HG03108 (cell line): ENCODE data around the gene SPINT1.

Experiments
- ATAC-seq: cut with Tn5 transposase; IDR thresholded peaks from one replicate; pipeline ENCODE4 v1.9.1; 2021; ENCODE audit warnings: moderate library complexity; ENCODE audit not compliant: unreplicated experiment

SPINT1 gene

DNA sequence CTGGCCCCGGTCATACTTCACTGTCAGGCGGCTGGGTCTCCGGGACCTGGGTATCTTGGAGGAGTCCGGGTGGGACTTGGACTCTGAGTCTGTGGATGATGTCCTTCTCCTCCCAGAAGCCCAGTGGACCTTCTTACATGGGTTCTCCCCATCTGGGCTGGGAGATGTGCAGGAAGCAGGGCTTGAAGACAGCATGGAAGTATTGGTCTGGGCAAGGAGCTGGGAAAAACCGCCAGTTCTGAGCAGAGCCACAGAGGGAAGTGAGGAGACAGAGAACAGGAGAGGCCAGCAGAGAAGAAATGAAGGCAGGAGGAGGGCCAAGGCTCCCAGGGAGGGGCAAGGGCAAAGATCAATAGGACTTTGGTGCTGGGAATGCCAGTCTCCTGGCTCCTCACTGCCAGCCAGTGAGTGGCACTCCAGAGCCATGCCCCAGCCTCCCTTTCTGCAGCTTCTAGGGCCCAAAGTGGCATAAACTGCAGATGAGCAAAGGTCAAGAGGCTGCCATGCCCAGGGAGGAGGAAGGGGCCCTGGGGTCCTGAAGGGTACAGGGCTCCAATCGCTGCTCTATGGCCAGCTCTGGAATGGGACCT, 15.3 kb upstream of the SPINT1 start, which contains the start of gene PPP1R14D:
Gene PPP1R14D, minus strand, starts transcription at position 262 of the 590 bp plus-strand sequence. Its CDS starts 67 bp downstream, at position 195.
- no peak for ATAC-seq

DNA sequence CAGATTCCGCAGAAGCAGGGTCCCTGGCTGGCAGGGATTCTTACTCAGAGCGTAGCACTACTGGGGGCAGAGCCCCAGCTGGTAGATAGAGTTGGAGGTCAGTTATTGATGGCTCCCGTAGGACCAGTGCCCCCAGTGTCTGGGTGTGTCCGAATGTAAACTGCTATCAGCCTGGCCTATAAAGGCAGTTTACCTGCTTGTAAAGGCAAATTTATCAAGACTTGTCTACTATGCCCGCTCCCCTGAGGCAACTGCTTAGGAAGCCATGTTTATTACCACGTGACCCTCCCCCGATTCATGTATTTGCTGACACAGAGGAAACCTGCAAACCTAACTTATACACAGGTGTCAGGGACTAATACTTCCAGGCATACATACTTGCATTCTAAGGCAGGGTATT, 14.7 kb upstream of the SPINT1 start:
- no peak for ATAC-seq

DNA sequence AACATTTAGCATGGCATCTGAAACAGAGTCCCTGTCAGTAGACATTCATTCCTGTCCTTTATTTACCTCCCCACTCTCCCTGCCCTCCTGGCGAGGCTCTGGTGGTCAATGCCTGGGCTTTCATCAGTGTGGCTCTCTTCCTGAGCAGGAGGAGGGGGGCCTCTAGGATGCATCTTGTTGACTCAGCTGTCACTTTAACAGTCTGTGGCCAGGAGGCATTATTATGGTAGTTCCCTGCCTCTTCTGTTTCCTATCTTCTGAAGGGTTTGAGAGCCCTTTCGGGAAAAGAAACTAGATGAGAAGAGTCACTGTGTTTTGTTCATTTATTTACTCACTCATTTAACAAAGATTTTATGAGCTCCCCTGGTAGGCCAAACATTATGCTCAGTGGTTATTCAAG, 13.0 kb upstream of the SPINT1 start:
- no peak for ATAC-seq

DNA sequence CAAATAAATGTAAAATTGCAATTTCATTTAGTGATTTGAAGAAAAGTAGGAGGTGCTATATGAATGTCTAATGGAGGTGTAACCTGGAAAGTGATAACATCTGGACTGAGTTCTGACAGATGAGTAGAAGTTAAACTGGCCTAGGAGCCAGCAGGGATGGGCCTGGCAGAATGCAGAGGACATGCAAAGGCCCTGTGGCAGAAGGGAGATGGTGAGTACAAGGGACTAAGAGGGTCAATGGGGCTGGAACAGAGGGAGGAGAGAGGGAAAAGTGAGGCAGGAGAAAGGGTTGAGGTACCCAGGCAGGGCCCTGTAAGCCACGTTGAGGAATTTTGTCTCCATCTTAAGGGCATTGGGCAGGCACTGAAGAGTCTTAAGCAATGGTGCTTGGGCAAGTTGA, 12.0 kb upstream of the SPINT1 start:
- ATAC-seq: no peak

DNA sequence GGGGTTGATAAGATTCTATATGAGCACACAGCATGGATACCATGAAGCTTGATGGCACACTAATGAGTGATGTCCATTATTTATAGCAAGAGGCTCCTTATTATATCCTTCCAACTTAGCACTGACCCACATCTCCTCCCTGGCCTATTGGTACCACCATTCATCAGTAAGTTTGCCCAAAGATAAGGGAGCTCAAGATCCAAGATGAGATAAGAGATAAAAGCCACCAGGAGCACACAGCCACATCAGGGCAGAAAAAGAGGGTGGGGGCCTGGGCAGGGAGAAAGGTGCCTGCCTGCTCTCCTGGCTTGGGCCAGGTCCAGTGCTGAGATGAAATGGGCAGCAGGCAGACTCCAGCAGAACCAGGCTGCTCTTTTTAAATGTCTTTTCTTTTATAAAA, 10.9 kb upstream of the SPINT1 start:
- no peak for ATAC-seq

DNA sequence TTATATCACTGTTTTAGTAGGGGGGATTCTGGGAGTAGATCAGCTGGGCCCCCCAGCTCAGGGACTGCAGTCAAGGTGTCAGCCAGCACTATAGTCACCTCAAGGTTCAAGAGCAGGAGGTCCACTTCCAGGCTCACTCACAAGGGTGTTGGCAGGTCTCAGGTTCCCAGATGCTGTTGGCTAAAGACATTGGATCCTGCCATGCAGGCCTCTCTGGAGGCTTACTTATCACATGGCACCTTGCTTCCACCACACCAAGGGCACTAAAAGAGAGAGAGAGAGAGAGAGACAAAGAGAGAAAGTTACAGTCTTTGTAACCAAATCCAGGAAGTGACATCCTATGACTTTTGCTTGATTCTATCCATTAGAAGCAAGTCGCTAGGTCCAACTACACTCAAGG, 7.8 kb upstream of the SPINT1 start:
- no peak for ATAC-seq

DNA sequence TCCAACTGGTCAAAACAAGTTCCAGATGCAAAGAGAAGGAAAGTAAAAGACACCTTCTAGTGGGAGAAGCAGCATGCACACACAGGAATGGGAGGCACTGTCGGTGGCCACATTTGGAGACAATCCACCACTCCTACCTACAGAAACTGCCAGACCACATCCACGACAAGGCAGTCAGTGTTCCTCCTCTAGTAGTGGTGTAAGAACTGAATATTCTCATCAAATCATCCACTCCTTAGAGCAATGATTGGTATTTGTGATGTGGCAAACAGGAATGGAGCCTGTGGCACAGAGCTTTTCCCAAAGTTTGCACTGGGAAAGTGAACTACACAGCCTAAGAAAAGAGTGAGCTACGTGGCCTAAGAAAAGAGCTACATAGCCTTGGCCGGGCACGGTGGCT, 5.1 kb upstream of the SPINT1 start:
- no peak for ATAC-seq

DNA sequence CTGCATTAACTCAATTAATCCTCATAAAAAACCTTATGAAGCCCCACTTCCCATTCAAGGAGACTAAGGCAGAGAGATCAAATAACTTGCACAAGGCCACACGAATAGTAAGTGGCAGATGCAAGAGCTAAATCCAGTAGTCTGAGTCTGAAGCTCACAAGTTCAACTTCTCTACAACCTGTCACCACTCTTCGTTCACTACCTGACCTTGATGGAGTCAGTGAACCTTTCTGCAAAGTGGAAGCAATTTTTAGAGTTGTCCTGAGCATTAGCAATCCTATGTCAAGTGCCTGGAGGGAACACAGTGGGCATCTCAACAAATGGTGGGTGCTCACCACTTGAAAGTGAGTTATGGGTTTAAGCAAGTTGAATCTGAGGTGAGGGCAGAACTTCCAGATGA, 2.1 kb upstream of the SPINT1 start:
- no peak for ATAC-seq

DNA sequence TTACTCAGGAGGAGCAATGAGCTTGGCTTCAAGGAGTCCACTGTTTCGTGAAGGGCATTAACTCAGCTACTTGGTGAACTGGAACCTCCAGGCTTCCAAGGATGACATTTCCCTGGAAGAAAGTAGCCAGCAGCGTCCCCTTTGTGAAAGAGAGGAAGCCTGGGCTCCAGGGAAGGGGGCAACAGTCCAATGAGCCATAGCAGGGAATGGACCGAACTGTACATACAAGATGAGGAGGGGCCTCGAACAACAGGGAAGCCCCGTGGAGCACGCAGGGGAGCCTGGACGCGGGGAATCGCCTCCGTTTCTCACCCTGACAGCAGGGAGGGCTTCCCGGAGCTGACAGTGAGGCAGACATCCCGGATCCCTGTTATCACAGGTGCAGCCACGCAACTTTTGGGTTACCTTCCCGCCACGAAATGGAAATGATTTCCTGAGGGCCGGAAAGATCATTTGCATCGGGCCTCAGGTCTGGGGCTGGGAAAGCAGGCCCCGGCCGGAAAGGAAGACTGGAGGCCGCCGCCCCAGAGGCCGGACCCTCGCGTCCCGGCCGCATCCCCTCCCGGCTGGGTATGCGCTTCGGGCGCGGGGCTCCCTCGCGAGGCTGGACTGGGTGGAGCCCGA, 475 bp upstream of the SPINT1 start:
- ATAC-seq: no peak

DNA sequence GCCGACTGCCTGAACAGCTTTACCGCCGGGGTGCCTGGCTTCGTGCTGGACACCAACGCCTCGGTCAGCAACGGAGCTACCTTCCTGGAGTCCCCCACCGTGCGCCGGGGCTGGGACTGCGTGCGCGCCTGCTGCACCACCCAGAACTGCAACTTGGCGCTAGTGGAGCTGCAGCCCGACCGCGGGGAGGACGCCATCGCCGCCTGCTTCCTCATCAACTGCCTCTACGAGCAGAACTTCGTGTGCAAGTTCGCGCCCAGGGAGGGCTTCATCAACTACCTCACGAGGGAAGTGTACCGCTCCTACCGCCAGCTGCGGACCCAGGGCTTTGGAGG, 815 bp downstream of the SPINT1 start:
- ATAC-seq: no peak

DNA sequence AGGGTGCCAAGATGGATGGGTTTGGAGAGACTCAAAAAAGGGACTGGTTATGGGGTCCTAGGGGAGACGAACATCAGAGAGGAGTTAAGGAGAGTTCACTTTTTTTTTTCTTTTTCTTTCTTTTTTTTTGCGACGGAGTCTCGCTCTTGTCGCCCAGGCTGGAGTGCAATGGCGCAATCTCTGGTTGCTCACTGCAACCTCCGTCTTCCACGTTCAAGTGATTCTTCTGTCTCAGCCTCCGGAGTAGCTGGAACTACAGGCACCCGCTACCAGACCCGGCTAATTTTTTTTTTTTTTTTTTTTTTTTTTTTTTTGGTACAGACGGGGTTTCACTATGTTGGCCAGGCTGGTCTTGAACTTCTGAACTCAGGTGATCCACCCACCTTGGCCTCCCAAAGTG, 1.2 kb downstream of the SPINT1 start:
- no peak for ATAC-seq

DNA sequence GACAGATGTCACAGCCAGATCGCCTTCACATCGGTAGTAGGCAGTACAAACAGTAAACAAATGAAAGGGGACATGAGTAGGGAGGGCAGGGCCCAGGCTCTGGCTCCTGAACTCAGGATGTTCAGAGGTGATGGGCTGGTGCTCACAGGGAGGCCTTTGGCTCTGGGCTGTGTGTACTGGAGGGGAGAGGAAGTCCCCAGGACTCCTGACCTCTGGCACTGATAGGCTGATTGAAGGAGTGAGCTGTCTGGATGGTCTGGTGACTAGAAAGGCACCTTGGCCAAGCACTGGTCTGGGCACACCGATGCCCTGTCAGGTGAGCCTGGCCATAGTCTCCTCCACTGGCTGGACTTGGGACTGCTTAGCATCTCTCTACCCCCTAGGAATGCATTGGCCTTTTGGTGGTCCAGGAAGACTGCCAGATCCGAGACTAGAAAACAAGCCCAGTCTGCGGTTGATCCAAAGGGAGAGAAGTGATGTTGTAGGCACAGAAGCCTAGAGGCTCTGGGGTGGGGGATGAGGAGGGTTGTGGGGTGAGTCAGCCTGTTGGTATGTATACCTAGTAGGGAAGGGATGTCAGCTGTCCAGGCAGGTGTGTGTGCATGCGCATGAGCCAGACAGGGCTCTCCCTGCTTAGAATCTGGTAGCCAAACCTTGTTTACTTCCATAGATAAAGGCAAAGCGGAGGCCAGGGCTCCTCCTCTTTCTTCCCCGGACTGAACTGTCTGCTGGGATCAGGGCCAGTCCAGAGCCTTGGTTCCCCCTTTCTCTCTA, 1.9 kb downstream of the SPINT1 start:
- ATAC-seq: no peak

DNA sequence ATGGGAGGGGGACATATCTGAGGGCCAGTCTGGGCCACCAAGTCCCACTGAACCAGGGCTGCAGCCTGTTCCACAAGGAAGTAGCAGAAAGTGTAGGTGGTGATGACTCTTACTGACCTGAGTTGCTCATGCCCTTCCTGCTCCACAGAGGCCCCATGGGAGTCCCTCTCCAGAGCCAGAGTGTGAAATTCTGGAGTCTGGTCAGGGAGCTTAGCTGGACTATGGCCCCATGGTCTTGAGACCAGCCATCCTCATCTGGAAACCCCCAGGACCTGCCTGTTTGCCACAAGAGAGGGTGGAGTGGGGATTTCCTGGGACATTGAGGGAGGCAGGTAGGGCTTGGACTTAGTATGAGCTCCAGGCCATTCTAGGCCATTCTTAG, 3.0 kb downstream of the SPINT1 start:
- ATAC-seq: no peak

DNA sequence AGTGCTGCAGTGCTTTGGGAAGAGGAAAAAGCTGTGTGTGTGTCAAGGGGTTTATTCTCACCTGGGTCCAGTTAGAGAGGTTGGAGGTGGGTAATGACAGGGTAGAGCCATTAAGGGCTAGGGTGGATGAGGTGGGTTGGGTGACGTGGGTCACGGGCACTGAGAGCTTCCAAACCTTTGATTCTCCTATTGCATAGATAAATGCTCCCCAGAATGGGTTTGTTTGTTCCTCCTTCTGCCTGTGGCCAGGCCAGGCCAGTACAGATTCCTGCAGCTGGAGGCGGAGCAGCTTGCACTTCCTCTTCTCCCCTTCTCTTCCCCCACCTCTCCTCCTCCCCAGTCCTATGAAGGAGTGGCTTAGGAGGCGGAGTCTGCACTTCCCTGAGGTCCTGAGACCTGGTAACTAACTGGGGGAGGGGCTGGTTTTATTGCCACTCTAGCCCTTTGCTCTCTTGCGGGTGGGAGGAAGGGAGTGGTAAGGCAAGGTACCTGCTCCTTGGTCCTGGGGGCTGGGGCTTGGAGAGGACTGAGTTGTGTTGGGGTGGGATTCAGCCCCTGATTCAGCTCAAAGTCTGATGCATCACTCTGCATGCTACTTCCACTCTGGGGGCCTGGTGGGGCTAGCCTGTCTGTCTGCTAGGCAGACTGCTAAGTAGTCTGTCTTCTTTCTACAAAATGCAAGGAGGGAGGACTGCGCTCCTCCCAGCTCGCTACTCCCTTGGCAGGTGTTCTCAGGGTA, 3.5 kb downstream of the SPINT1 start:
- ATAC-seq: peak; percentile 58

DNA sequence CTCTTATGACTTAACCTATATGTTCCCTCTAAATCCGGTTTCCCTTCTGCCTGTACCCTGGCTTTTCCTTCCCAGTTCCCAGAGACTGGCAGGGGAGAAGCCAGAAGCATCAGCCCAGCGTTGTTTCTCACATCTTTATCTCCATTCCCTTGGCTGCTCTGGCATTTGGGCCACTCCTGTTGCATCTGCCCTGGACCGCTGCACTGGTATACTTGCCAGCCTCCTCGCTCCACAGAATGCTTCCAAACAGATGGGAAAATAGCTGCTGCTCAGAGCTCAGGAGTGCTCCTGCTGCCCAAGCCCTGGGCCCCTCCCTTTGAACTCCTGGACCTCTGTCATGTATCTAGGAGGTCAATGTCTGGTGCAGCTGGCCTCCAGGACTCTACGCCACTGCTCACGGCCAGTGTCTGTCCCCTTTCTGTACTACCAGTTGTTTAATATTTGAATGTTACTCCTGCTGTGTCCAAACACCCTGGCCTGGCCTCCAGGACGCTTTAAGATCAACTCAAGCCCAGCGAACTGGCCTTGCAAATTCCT, 6.8 kb downstream of the SPINT1 start:
- ATAC-seq: no peak

DNA sequence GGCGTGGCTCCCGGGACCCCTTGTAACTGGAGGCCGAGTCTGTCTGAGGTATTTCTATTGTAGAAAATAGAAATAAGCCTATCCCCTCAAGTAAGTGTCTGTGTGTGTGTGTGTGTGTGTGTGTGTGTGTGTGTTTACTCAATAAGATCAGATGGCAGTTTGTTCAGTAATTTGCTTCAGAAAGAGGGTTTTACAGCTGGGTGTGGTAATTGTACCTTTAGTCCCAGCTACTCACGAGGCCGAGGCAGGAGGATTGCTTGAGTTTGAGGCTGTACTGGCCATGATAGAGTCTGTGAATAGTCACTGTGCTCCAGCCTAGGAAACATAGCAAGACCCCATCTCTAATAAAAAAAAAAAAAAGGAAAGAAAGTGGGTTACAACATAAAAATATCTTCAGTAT, 8.7 kb downstream of the SPINT1 start:
- ATAC-seq: no peak

DNA sequence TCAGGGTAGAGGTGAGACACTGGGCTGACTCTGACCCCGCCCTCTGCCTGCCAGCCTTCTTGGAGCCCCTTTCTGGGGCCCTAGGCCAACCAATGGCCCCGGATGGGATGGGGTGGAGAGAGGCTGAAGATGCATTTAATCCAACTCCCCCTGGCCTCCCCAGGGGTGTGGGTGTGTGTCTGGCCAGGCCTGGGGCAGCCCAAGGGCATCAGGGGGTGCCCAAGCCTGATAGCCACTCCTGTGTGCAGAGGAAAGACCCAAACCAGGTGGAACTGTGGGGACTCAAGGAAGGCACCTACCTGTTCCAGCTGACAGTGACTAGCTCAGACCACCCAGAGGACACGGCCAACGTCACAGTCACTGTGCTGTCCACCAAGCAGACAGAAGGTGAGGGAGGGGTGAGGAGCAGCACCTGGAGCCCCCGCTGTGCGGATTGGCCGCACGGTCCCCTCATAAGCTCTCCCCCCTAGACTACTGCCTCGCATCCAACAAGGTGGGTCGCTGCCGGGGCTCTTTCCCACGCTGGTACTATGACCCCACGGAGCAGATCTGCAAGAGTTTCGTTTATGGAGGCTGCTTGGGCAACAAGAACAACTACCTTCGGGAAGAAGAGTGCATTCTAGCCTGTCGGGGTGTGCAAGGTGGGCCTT, 9.5 kb downstream of the SPINT1 start:
- ATAC-seq: no peak

DNA sequence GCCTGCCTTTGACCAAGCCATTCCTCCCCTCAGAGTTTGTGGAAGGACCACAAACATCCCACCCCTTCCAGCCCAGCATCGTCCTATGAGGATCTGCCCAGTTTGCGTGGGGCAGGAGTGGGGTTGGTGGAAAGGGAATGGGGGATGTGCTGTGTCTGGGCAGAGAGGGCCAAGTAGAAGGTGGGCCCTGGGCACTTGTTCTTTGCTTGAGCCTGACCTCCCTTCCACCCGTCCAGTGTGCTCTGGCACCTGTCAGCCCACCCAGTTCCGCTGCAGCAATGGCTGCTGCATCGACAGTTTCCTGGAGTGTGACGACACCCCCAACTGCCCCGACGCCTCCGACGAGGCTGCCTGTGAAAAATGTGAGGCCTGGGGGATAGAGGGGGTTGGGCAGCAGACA, 10.3 kb downstream of the SPINT1 start:
- ATAC-seq: no peak

DNA sequence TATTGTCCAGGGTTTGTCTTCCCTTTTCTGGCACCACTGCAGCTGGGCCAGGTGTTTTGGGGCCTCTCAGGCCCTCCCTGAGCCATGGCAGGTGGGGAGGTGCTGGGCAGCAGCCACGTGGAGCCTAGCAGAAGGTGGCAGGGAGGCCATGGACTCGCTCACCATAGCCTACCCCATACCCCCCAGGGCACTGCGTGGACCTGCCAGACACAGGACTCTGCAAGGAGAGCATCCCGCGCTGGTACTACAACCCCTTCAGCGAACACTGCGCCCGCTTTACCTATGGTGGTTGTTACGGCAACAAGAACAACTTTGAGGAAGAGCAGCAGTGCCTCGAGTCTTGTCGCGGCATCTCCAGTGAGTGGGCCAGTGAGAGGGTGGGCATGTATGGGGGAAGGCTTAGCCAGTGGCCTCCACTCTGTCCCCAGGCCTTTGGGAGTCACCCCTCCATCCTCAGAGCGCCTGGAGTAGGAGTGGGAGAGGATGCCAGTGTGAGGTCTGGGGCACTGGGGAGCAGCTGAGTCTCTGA, 11.9 kb downstream of the SPINT1 start:
- no peak for ATAC-seq

DNA sequence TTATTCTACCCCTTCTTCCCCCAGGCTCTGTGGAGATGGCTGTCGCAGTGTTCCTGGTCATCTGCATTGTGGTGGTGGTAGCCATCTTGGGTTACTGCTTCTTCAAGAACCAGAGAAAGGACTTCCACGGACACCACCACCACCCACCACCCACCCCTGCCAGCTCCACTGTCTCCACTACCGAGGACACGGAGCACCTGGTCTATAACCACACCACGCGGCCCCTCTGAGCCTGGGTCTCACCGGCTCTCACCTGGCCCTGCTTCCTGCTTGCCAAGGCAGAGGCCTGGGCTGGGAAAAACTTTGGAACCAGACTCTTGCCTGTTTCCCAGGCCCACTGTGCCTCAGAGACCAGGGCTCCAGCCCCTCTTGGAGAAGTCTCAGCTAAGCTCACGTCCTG, 12.9 kb downstream of the SPINT1 start:
- ATAC-seq: no peak
